Measurements from ENCODE around the gene TNFSF9. TPM values are rescaled to one million over a fixed set of nuclear protein-coding genes. Genes with fewer than 3 reads are reported as not detected.

Gene TNFSF9
- total RNA-seq, 1 donor, result 16.6 TPM

DNA sequence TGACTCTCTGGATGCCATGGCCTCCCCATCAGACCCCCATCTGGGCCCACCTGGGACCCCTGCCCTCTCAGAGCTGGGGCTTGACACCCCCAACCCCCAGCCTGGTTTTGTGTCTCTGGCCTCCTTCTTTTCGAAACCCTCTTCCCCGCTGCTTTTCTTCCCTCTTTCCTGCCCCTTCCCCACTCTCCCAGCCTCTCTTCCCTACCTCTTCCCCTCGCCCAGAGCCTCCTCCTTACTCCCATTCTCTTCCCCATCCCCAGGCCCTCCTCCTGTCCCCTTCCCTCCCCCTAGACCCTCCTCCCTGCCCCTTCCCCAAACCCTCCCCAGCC lies 2.1 kb downstream of the TNFSF9 start:
- no peaks in the 10 kb centered on the region for H4K20me1 ChIP-seq (ENCODE audit: insufficient read depth, low read length)

DNA sequence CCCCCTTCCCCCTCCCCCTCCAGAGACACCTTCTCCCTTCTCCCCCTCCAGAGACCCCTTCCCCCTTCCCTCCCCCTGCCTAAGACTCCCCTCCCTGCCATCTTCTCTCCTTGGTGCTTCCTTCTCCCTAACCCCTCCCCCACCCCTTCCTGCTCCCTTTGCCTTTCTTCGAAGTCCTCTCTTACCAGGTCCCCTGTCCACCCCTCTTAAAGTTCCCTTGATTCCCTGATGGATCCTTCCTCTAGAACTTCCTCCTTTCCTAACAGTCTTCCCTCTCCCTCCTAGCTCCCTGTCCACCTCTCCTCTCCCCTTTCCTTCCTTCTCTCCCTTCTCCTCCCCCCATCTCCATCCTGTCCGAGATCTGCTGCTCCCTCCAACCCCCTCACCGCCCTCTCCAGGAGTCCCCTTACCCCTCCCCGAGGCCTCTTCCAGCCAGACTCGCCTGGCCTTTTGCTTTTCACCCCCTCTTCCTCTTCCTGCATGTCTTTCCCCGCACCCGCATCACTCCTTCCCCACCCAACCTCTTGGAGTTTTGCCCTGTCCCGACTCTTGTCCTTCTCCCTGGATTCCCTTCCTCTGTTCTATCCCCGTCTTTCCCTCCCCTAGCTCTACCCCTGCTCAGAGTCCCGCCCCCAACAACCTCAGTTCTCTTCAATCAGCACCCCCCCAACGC lies 3.1 kb downstream of the TNFSF9 start:
- H4K20me1 ChIP-seq (ENCODE audit: insufficient read depth, low read length), result no peaks in the 10 kb centered on the region
- no peaks in the 10 kb centered on the region for H3K9me3 ChIP-seq (ENCODE audit: low read depth, low read length)
- TF ChIP-seq, protein P1, sequence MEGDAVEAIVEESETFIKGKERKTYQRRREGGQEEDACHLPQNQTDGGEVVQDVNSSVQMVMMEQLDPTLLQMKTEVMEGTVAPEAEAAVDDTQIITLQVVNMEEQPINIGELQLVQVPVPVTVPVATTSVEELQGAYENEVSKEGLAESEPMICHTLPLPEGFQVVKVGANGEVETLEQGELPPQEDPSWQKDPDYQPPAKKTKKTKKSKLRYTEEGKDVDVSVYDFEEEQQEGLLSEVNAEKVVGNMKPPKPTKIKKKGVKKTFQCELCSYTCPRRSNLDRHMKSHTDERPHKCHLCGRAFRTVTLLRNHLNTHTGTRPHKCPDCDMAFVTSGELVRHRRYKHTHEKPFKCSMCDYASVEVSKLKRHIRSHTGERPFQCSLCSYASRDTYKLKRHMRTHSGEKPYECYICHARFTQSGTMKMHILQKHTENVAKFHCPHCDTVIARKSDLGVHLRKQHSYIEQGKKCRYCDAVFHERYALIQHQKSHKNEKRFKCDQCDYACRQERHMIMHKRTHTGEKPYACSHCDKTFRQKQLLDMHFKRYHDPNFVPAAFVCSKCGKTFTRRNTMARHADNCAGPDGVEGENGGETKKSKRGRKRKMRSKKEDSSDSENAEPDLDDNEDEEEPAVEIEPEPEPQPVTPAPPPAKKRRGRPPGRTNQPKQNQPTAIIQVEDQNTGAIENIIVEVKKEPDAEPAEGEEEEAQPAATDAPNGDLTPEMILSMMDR (IDR thresholded peaks at IDR 0.05; ENCODE audit: extremely low read depth, low read depth, low read length), result no peak
- no peaks in the 10 kb centered on the region for H3K36me3 ChIP-seq (ENCODE audit: insufficient read depth, low read length)
- DNase-seq (ENCODE audit: insufficient read length, low spot score, missing footprints), result peak; percentile 89
- H3K27me3 ChIP-seq (ENCODE audit: insufficient read depth, low read length), result peaks cover 19% of the 10 kb centered on the region
- H3K4me2 ChIP-seq (ENCODE audit: insufficient read depth, low read length), result no peak overlapping the region
- H3K4me1 ChIP-seq (ENCODE audit: insufficient read depth, low read length), result peaks cover 13% of the 10 kb centered on the region
- H2AFZ ChIP-seq (ENCODE audit: low read length), result no peak overlapping the region
- no peak overlapping the region for H3K4me3 ChIP-seq (ENCODE audit: insufficient read depth, low read length)
- no peak overlapping the region for H3K27ac ChIP-seq (ENCODE audit: low read depth, low read length)
- no peaks in the 10 kb centered on the region for H3K79me2 ChIP-seq (ENCODE audit: insufficient read depth, low read length)

More for the DNA sequence above, 2.1 kb downstream of the TNFSF9 start:
- H3K27ac ChIP-seq (ENCODE audit: low read depth, low read length), result no peak overlapping the region
- H3K4me3 ChIP-seq (ENCODE audit: insufficient read depth, low read length), result no peak overlapping the region
- H3K4me1 ChIP-seq (ENCODE audit: insufficient read depth, low read length), result peaks cover 13% of the 10 kb centered on the region
- TF ChIP-seq, protein P1 (IDR thresholded peaks at IDR 0.05; ENCODE audit: extremely low read depth, low read depth, low read length), result no peak
- no peak overlapping the region for H3K4me2 ChIP-seq (ENCODE audit: insufficient read depth, low read length)
- H3K27me3 ChIP-seq (ENCODE audit: insufficient read depth, low read length), result peaks cover 19% of the 10 kb centered on the region
- H3K9me3 ChIP-seq (ENCODE audit: low read depth, low read length), result no peaks in the 10 kb centered on the region
- no peak overlapping the region for H2AFZ ChIP-seq (ENCODE audit: low read length)
- H3K79me2 ChIP-seq (ENCODE audit: insufficient read depth, low read length), result no peaks in the 10 kb centered on the region
- peak; percentile 64 for DNase-seq (ENCODE audit: insufficient read length, low spot score, missing footprints)
- no peaks in the 10 kb centered on the region for H3K36me3 ChIP-seq (ENCODE audit: insufficient read depth, low read length)

DNA sequence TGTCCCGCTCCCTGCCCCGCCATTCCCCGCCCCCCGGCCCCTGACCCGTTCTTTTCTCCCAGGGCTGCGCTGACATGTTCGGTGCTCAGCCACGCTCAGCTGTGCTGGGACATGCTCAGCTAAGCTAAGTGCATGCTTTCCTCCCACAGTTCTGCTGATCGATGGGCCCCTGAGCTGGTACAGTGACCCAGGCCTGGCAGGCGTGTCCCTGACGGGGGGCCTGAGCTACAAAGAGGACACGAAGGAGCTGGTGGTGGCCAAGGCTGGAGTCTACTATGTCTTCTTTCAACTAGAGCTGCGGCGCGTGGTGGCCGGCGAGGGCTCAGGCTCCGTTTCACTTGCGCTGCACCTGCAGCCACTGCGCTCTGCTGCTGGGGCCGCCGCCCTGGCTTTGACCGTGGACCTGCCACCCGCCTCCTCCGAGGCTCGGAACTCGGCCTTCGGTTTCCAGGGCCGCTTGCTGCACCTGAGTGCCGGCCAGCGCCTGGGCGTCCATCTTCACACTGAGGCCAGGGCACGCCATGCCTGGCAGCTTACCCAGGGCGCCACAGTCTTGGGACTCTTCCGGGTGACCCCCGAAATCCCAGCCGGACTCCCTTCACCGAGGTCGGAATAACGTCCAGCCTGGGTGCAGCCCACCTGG lies 3.7 kb downstream of the TNFSF9 start:
- Histone ChIP-seq H3K4me3 (ENCODE audit: insufficient read depth, low read length) (no peak overlapping the region), H3K9me3 (ENCODE audit: low read depth, low read length) (no peaks in the 10 kb centered on the region), H3K27me3 (ENCODE audit: insufficient read depth, low read length) (peaks cover 19% of the 10 kb centered on the region), H2AFZ (ENCODE audit: low read length) (no peak overlapping the region), H3K4me1 (ENCODE audit: insufficient read depth, low read length) (peaks cover 13% of the 10 kb centered on the region), H3K79me2 (ENCODE audit: insufficient read depth, low read length) (no peaks in the 10 kb centered on the region), H3K4me2 (ENCODE audit: insufficient read depth, low read length) (no peak overlapping the region), H4K20me1 (ENCODE audit: insufficient read depth, low read length) (no peaks in the 10 kb centered on the region), H3K27ac (ENCODE audit: low read depth, low read length) (no peak overlapping the region), H3K36me3 (ENCODE audit: insufficient read depth, low read length) (no peaks in the 10 kb centered on the region)
- peak; percentile 58 for DNase-seq (ENCODE audit: insufficient read length, low spot score, missing footprints)
- TF ChIP-seq, protein P1 (IDR thresholded peaks at IDR 0.05; ENCODE audit: extremely low read depth, low read depth, low read length), result no peak

DNA sequence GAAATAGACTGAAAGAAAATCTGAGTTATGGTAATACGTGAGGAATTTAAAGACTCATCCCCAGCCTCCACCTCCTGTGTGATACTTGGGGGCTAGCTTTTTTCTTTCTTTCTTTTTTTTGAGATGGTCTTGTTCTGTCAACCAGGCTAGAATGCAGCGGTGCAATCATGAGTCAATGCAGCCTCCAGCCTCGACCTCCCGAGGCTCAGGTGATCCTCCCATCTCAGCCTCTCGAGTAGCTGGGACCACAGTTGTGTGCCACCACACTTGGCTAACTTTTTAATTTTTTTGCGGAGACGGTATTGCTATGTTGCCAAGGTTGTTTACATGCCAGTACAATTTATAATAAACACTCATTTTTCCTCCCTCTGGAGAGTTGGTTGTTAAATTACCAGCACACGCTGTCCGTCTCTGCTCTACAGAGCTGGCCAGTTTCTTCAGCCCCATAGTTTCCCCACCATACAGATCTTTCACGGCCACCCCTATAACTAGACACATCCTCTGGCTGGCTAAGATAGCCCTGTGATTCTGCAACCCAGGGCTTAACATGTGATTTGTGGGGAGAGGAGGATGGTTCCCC lies 4.8 kb downstream of the TNFSF9 start:
- H4K20me1 ChIP-seq (ENCODE audit: insufficient read depth, low read length), result no peaks in the 10 kb centered on the region
- no peak overlapping the region for H3K4me2 ChIP-seq (ENCODE audit: insufficient read depth, low read length)
- no peak for DNase-seq (ENCODE audit: insufficient read length, low spot score, missing footprints)
- TF ChIP-seq, protein P1 (IDR thresholded peaks at IDR 0.05; ENCODE audit: extremely low read depth, low read depth, low read length), result no peak
- H3K27me3 ChIP-seq (ENCODE audit: insufficient read depth, low read length), result peaks cover 19% of the 10 kb centered on the region
- peaks cover 7% of the 10 kb centered on the region for H3K4me1 ChIP-seq (ENCODE audit: insufficient read depth, low read length)
- no peak overlapping the region for H3K4me3 ChIP-seq (ENCODE audit: insufficient read depth, low read length)
- H3K9me3 ChIP-seq (ENCODE audit: low read depth, low read length), result no peaks in the 10 kb centered on the region
- H3K79me2 ChIP-seq (ENCODE audit: insufficient read depth, low read length), result no peaks in the 10 kb centered on the region
- H2AFZ ChIP-seq (ENCODE audit: low read length), result no peak overlapping the region
- no peak overlapping the region for H3K27ac ChIP-seq (ENCODE audit: low read depth, low read length)
- H3K36me3 ChIP-seq (ENCODE audit: insufficient read depth, low read length), result no peaks in the 10 kb centered on the region
